SK-N-MC (cell line): ENCODE measurements around the gene BEST4.

Source experiments
- EZH2 ChIP-seq: fragments of 200-600 bp; sonication (generic); IDR thresholded peaks from one replicate; pipeline ENCODE4 v1.6.1; 2017; ENCODE audit warnings: antibody characterized with exemption
- FOXP2 ChIP-seq: optimal IDR thresholded peaks from 2 replicates; pipeline ENCODE3; 2011; ENCODE audit warnings: mild to moderate bottlenecking, moderate library complexity; ENCODE audit not compliant: insufficient read depth; ENCODE audit errors: extremely low read length, control extremely low read depth
- POLR2AphosphoS5 ChIP-seq: IDR thresholded peaks from 2 replicates; pipeline ENCODE4 v1.6.1; 2012; ENCODE audit warnings: mild to moderate bottlenecking, low read depth, low read length, borderline replicate concordance

GRCh38 chr1:44831516-44831915, 43.5 kb upstream of the BEST4 start:
- no peak for TF ChIP-seq POLR2AphosphoS5
- no peak for TF ChIP-seq EZH2
- TF ChIP-seq FOXP2, result no peak
